Measurements from ENCODE around the gene GTPBP3. TPM values are rescaled to one million over a fixed set of nuclear protein-coding genes. Genes with fewer than 3 reads are reported as not detected.
"Not testable (repeated sequence)": the region's sequence is repeated elsewhere in the genome, so short reads cannot be mapped to it uniquely, and the experiment has no call there.

GTPBP3 gene, protein sequence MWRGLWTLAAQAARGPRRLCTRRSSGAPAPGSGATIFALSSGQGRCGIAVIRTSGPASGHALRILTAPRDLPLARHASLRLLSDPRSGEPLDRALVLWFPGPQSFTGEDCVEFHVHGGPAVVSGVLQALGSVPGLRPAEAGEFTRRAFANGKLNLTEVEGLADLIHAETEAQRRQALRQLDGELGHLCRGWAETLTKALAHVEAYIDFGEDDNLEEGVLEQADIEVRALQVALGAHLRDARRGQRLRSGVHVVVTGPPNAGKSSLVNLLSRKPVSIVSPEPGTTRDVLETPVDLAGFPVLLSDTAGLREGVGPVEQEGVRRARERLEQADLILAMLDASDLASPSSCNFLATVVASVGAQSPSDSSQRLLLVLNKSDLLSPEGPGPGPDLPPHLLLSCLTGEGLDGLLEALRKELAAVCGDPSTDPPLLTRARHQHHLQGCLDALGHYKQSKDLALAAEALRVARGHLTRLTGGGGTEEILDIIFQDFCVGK
- polyA plus RNA-seq (ENCODE audit: insufficient read length), result 14.2 TPM

DNA sequence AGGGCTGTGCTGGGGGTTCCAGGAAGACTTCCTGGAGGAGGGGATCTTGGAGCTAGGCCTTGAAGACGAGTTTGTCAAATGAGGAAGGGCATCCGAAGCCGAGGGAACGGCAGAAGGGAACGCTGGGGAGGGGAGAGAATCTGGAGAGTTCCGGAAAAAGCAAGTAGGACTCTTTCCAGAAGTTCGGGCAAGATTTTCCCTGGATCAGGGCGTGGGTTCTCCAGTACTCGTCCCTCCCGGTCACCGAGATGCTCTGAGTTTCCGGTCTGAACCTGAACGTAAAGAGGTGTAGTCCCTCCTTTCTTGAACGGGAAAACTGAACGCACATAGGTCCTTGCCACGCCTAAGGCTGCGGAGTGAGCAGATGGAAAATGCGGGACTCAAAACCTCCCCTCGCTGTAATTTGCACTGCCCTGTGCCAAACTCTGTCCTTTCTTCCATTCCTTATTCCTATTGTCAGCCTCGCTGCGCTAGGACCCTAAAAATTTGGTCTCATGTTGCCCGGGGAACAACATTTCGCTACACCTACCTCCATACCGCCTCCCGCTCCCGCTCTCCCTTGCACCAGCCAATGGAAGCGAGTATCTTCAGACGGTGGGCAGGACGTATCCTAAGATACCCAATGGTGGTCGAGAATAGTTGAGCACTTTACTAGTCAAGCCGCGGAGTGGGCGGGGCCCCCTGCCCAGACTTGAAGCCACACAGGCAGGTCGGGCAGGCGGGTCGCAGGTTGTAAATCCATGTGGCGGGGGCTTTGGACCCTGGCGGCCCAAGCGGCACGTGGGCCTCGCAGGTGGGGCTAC lies at the start of gene GTPBP3:
Gene GTPBP3 (plus strand): TSS at position 682 of the 803 bp plus-strand sequence. CDS start 59 bp downstream, at position 741.
- peak; percentile 95 for DNase-seq

DNA sequence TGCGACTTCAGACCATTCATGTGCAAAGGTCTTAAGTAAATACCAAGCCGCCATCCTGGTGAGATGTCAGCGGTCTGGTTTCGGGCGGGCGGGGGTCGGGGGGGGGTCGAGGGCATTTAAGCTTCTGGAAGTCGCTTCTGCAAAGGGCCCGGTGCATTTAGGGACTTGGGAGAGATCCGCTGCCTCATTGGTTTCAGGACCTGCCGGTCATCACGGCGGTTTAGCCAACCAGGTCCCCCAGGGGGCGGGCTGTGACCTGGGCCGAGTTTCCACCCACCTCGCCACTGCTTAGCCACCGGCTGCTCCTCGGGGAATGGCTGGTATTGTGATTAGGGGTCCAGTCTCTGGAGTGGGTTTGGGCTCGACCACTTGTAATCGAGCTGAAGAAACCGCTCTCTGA lies 47.9 kb upstream of the GTPBP3 start:
- DNase-seq, result no peak

DNA sequence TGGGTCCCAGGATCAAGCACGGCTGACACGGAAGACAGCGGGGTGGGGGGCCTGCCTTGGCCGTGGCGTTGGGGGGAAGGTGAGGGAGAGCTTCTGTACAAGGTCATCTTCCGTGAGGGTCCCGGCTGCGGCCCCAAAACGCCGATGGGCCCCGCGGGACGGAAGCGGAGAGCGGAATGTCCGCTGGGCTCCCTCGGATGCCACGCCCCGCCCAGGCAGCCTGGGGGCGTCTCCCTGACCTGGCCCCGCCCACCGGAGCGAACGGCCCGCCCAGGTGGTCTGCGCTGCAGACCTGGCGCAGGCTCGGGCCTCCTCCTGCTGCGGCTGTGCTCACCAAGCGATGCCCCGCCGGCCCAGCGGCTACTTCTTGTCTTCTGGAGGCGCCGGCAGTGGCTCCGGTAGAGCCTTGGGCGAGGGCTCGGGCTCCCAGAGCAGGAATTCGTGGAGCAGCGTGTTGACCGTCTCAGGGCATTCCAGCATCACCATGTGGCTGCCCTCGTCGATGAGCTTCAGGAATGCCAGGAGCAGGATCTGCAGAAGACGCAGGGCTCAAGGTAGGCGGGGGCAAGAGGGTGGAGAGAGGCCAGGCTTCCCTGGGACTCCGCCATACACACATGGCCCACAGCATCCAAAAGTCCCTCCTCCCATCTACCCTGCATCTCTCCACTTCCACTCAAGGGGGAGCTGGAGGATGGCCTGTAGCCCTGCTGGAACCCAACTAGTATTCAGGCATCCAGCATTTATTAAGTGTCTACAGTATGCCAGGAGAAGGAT lies 44.9 kb upstream of the GTPBP3 start:
- DNase-seq, result peak; percentile 78

DNA sequence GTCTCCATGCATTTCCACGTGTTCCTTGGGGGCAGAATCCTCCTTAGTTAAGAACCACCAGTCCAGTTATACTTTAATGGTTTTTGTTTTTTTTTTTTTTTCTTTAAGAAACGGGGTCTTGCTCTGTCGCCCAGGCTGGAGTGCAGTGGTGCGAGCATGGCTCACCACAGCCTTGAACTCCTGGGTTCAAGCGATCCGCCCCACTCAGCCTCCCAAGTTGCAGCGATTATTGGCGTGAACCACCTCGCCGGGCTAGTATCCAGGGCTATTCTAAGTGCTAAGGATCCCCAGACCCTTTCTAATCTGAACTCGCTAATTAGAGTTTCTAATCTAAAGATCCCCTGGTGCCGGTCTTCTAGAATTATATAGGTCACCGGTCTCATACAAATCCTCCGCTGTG lies 43.7 kb upstream of the GTPBP3 start:
- no peak for DNase-seq

DNA sequence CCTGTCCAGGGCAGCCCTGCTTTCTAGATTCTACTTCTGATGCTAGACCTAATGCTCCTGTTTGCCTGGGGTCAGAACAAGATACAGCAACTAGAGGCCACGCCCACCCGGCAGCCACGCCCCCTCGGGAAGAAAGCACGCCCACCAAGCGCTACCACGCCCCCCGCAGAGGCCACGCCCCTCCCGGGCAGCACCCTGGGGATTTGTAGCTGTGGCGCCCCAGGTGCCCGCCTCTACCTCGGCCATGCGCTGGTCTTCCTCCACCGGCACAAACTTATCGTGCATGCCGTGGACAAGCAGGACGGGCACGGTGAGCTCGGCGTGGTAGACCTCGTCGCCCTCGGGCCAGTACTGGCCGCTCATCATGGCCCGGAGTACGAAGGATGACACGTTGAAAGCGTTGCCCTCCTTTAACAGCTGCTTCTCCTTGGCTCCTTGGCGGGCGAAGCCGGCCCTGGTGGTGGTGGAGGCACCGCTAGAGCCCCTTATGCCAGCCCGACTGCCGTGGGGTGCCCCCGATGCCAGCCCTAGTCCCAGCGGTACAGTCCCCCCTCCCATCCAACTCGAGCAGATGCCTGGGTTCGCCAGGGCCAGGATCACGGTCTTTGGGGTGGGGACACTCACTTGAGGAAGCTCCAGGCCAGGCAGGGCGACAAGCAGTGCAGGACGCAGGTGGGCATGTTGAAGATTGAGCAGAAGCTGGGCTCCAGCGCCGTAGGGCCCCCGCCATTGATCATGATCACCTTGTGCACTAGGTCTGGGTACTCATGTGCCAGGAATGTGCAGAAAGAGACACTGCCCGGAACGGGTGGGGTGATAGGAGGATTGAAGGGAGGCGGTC lies 43.1 kb upstream of the GTPBP3 start:
- DNase-seq, result no peak

DNA sequence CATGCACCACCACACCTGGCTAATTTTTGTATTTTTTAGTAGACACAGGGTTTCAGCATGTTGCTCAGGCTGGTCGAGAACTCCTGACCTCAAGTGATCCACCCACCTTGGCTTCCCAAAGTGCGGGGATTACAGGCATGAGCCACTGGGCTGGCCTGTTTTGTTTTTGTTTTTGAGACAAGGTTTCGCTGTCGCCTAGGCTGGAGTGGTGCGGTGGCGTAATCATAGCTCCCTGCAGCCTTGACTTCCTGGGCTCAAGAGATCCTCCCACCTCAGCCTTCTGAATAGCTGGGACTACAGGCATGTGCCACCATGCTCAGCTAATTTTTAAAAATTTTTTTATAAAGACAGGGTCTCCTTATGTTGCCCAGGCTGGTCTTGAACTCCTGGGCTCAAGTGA lies 41.8 kb upstream of the GTPBP3 start:
- DNase-seq, result not testable (repeated sequence)

DNA sequence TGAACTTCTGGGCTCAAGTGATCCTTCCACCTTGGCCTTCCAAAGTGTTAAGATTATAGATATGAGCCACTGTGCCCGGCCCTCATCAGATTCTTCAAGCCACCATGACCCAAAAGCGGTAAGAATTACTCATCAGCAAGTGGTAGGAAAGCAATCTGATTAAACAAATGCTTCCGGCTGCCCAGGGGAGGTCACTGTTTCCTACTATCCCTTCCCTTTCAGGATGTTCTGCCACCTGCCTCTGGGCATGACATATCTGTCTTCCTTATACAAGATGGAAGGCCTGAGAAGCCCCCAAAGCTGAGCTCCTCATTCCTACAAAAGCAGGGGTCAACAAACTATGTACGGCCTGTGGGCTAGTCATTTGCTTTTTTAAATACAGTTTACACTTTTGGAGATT lies 41.1 kb upstream of the GTPBP3 start:
- DNase-seq, result no peak

DNA sequence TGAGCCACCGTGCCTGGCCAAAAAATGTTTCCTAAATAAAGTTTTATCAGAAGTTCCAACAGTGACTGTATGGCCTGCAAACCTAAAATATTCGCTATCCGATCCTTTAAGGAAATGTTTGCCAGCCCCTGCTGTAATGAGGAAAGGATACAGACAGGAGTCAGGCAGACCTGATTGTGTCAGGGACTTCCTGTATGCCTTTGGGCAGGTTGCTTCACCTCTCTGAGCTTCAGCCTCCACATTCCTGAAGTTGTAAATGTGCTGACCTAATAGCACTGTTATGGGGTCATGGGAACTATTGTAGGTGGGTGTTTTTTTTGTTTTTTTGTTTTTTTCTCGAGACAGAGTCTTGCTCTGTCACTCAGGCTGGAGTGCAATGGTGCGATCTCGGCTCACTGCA lies 40.4 kb upstream of the GTPBP3 start:
- no peak for DNase-seq

DNA sequence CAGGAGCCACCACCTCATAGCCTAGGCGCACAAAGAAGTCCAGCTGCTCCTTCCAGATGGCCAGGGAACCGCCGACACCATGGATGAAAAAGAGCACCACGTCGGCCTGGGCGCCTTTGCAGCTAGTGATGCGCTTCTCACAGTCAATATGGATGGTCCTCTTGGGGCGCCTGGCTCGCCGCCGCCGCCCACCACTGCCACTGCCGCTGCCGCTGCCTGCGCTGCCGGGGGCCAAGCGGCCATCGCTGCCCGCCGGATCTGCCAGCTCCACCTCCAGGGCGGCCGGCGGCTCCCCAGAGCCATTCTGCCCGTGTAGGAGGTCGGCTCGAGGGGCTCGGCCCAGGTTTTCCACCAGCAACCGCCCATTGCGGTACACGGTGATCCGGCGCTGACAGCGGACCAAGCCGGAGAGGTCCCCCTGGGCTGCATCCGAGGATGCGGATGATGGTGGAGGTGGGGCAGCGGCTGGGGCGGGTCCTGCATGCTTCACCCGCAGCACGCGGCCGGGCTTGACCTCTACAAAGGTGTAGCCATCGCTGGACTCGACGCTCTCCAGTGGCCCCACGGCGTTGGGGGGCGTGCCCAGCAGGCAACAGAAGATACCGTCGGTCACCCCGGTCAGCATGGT lies 36.2 kb upstream of the GTPBP3 start:
- DNase-seq, result no peak

DNA sequence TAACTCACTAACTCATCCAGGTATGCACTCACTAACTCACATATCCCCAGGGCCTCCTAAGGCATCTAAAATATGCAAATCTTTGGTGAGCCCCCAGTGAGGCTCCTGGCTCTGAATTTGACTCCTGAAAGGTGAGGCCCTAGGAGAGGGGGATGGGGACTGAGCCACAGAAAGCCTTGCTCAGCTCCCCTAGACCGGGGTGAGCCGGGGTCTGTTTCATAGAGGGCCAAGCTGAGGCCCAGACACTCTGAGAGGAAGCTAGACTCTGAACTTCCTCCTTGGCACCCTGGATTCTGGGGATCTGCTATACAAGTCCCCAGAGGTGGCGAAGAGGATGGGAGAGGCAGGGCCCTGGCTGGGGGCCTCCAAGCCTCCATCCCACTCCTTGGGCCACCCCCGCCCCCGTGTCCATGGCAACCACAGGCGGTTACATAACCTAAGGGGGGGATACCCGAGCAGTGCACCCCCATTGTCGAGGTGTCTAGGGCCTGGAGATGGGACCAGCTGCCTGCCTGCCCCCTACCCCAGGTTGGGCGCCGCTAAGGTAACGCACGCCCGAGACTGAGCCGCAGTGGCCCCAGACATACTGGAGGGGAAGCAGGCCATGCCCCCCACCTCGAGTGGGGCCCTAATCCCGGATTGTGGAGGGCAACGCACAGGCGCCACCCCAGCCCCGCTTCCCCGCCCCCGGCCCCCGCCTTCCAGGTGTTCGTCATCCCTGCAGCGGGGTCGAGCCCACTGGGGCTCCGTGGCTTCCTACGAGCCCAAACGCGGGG lies 34.8 kb upstream of the GTPBP3 start:
- no peak for DNase-seq

DNA sequence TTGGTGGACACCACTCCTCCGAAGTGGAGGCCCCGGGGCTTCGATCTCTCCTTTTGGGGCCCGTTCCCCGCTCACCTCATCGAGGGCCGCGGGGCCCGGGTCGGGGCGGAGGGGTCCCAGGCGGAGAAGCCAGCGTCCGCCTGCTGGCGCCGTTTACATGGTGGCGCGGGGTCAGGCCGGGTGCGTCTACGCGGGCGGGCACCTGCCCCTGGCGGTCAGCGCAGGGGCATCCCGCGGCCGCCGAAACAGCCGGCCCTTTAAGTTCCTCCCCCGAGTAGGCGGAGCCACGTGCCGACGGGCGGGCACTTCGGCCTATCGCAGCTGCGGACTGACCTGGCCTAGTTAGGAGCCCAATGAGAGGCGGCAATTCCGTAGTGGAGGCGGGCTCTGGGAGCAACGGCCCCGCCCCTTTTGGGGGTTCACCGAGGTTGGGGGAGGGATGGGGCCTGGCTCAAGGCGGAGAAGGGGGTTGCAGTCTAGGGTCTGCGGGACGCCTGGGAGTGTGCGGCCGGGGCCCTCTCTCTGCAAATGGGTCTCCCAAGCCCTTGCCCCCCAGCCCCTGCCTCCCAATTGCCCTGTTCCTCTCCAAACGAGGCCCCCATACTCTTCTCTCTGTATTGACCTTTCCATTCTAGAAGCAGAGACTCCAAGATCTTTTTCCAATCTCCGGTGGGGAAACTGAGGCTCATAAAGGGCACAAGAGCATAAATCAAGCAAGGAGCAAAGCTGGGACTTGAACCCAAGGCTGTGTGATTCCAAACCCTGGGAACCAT lies 34.0 kb upstream of the GTPBP3 start, which contains the start of gene ABHD8:
Gene ABHD8 (minus strand): TSS at position 259 of the 773 bp plus-strand sequence. CDS start 1,809 bp downstream, outside the sequence.
- peak; percentile 95 for DNase-seq

DNA sequence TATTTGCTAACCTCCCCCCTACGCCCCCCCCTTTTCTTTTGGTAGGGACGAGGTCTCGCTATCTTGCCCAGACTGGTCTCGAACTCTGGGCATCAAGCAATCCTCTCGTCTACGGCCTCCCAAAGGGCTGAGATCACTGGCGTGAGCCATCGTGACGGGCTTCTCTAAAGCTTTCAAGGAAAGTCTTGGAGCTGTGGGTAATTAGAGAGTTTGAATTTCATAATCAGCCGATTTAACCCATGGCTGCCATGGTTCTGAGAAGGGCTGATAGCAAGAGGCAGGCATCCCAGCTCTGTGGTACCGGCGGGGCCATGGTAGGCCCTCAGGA lies 33.4 kb upstream of the GTPBP3 start:
- no peak for DNase-seq

DNA sequence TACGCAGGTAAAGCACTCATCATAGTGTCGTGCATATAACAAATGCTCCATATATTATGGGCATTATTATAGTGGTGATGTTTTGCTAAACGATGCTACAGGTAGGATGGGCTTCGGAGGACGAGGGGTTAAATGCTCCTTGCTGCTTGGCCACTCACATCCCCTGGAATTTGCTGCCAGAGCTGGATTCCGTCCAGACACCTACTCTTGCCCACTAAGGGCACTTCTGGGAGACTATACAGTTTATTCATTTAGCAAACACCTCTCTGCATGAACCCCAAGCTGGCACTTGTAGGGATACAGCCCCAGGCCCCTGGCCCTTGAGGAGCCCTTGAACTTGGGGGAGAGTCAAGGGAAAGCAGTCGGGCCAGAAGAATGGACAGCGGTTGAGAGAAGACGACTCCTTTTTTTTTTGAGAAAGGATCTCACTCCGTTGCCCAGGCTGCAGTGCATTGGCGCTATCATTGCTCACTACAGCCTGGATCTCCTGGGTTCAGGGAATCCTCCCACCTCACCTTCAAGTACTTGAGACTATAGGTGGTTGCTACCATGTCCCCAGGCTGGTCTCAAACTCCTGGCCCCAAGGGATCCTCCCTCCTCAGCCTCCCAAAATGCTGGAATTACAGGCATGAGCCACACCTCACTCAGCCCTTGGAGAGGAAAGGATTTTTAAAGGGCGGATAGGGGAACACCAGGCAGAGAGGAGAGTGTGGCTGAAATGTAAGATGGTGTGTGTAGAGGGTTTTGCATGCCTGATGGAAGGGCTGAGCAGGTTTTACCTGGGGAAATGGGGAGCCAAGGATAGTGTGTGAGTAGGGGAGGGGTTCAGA lies 32.8 kb upstream of the GTPBP3 start:
- no peak for DNase-seq

DNA sequence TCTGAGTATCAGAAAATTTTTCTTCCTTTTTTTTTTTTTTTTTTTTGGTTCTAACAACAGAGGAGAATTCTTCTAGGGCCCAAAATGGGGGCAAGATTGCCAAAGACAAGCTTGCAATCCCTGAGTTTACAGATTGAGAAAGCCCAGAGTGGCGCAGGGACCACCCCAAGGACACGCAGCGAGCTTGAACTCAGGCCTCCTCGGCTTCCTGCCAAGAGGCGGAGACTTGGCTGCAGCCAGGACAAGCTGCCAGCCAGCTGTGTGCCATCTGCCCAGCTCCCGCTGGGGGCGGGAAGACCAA lies 32.2 kb upstream of the GTPBP3 start:
- no peak for DNase-seq

DNA sequence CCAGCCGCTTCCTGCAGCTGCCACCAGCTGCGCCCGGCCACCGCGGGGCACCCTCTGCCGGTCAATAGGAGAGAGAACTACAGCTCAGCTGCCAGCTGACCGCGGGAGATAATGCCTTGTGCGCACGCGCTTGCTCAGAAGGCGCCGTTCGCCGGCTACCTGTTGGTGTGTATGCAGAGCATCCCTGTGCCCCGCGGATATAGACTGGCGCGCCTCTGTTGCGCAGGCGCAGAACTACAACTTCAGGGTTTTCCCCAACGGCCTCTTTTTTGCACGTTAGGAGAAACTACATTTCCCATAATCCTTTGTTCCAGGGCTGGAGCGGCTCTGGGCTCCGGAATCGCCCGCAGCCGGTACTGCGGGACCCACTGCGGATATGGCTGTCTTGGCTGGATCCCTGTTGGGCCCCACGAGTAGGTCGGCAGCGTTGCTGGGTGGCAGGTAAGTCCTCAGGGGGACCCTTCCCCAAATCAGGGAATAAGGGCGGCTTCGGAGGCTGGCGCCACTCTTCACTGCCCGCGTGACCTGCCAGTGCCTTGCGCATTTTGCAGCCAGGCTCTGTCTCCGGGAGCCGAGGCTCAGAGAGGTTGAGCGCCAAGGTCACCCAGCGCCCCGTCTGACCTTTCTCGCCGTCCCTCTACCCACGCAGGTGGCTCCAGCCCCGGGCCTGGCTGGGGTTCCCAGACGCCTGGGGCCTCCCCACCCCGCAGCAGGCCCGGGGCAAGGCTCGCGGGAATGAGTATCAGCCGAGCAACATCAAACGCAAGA lies 31.7 kb upstream of the GTPBP3 start, which contains the start of gene MRPL34:
Gene MRPL34 (plus strand): TSS at position 356 of the 768 bp plus-strand sequence. CDS start 21 bp downstream, at position 377.
- peak; percentile 93 for DNase-seq

DNA sequence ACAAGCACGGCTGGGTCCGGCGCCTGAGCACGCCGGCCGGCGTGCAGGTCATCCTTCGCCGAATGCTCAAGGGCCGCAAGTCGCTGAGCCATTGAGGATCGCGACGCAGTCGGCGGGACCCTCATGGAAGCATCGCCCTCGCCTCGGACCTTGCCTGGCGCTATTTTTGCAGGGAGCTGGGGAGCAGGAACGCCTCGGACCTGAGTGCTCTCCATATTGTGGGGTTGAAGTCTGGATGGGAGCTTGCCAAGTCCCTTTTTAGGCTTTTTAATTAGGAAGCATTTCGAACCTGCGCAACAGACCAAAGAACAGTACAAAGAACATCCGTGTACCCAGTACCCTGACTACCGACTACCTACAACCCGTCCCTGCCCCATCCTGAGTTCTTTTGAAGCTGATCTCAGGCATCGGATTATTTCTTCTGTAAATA lies 31.1 kb upstream of the GTPBP3 start:
- DNase-seq, result no peak

DNA sequence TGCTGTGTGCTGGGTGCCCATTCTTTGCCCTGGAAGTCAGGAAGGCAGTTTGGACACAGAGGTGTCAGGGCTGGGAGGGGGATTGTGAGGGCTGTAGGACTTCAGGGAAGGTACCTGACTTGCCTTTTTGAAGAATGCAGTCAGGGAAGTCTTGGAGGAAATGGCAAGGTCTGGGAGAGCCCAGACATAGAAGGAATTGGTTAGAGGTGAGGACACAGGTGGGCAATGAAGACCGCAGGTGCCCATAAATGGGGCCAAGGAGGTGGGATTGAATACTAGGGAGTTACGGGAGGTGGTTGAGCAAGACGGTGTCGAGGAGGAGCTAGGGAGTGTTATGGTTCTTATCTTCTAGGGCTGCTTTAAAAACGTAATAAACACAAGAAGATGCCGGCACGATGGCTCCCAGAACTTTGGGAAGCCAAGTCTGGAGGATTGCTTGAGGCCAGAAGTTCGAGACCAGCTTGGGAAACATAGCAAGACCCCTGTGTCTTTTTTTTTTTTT lies 29.4 kb upstream of the GTPBP3 start:
- no peak for DNase-seq
